Lung (tissue), 12 donors: ENCODE results near the gene HIRIP3. TPM values are rescaled to one million over a fixed set of nuclear protein-coding genes. Genes with fewer than 3 reads are reported as not detected.

Source experiments
- ATAC-seq: fragments of 200-7000 bp; cut with Tn5 transposase; one replicate; pipeline ENCODE4 v1.9.1; 2020; ENCODE audit warnings: moderate number of reproducible peaks; ENCODE audit not compliant: insufficient read depth, low FRiP score
- DNase-seq, 3 donors: peaks; one replicate each; pipeline ENCODE4 v3.0.0-alpha.2; 2013 to 2017
- H3K27ac ChIP-seq, 2 donors: one replicate each; pipeline ENCODE4 v1.5.1; 2013; ENCODE audit warnings: mild to moderate bottlenecking in 2 of 2, moderate library complexity in 2 of 2, control low read depth in 1 of 2, inconsistent platforms in 1 of 2, low read depth in 1 of 2, low read length in 1 of 2
- H3K27me3 ChIP-seq, 3 donors: one replicate each; pipeline ENCODE4 v1.5.1; 2013; ENCODE audit warnings: low read length in 2 of 3; ENCODE audit not compliant: control insufficient read depth in 3 of 3, insufficient read depth in 3 of 3
- H3K36me3 ChIP-seq, 4 donors: one replicate each; pipeline ENCODE4 v1.5.1; 2013; ENCODE audit warnings: low read length in 4 of 4, mild to moderate bottlenecking in 1 of 4, moderate library complexity in 1 of 4; ENCODE audit not compliant: control insufficient read depth in 4 of 4, insufficient read depth in 4 of 4
- H3K4me1 ChIP-seq, 5 donors: one replicate each; pipeline ENCODE4 v1.5.1; 2013; ENCODE audit warnings: low read length in 5 of 5, mild to moderate bottlenecking in 2 of 5, moderate library complexity in 1 of 5; ENCODE audit not compliant: control insufficient read depth in 5 of 5, insufficient read depth in 5 of 5
- H3K4me3 ChIP-seq: one replicate; pipeline ENCODE4 v1.5.1; 2013; ENCODE audit warnings: mild to moderate bottlenecking, control low read depth, moderate library complexity
- H3K9ac ChIP-seq, 2 donors: one replicate each; pipeline ENCODE4 v1.5.1; 2013; ENCODE audit warnings: low read length in 2 of 2, control low read depth in 1 of 2; ENCODE audit not compliant: insufficient read depth in 1 of 2
- H3K9me3 ChIP-seq, 4 donors: one replicate each; pipeline ENCODE4 v1.5.1; 2013; ENCODE audit warnings: low read length in 3 of 4, mild to moderate bottlenecking in 1 of 4, moderate library complexity in 1 of 4; ENCODE audit not compliant: control insufficient read depth in 4 of 4, insufficient read depth in 3 of 4
- CTCF ChIP-seq: IDR thresholded peaks from 2 replicates; pipeline ENCODE4 v1.5.1; 2012; ENCODE audit warnings: mild to moderate bottlenecking; ENCODE audit errors: control extremely low read depth, extremely low read depth
- WGBS, 2 donors: extraction: QIAGEN DNeasy Blood & Tissue Kit; methylation state at CpG; one replicate each; pipeline ENCODE4 v1.1.7; 2013; 5-methylcytosine and 5-hydroxymethylcytosine counted together
- polyA plus RNA-seq, 2 donors: library from polyadenylated mRNA; stranded (reverse); fragments of 200-250 nt; gene quantifications; one replicate each; pipeline ENCODE4 v1.2.1, GENCODE V29; 2013
- total RNA-seq, 2 donors: library from RNA; depleted of rRNA in 1 of 2; stranded (reverse); fragments of >200 nt in 1 of 2; gene quantifications; one replicate each; pipeline ENCODE4 v1.2.1, GENCODE V29; 2014 to 2021
- donor health status: control.
- donor health status: control.
- donor health status: Bipolar disorder and iron deficiency.
- donor health status: healthy.
- donor health status: DM: yes; HTN: yes; CAD: no.

The HIRIP3 gene
- total and polyA plus RNA-seq, 4 donors: 13.1 to 22.7 (median 17.7) TPM

GRCh38 chr16:30025574-30025973 lies 30.2 kb upstream of the HIRIP3 start:
- 68 to 83% methylated on average over 7 of the region's 7 CpGs for WGBS, 2 donors
- peaks cover 0 to 19% (median 0%) of the 10 kb centered on the region in 5 donors for H3K4me1 ChIP-seq
- ATAC-seq (no peak), DNase-seq (no peak)
- no peaks in the 10 kb centered on the region for H3K36me3 ChIP-seq
- H3K9me3 ChIP-seq: no peaks in the 10 kb centered on the region
- H3K9ac ChIP-seq: no peak overlapping the region
- no peak for TF ChIP-seq CTCF
- H3K4me3 ChIP-seq: no peak overlapping the region
- H3K27ac ChIP-seq: no peak overlapping the region
- H3K27me3 ChIP-seq: peaks cover 0 to 25% (median 2%) of the 10 kb centered on the region in 3 donors

GRCh38 chr16:30025156-30025555 lies 29.7 kb upstream of the HIRIP3 start:
- no peak for TF ChIP-seq CTCF
- peaks cover 0 to 24% (median 2%) of the 10 kb centered on the region in 3 donors for H3K27me3 ChIP-seq
- 64 to 76% methylated on average over 20 of the region's 20 CpGs for WGBS, 2 donors

DNA sequence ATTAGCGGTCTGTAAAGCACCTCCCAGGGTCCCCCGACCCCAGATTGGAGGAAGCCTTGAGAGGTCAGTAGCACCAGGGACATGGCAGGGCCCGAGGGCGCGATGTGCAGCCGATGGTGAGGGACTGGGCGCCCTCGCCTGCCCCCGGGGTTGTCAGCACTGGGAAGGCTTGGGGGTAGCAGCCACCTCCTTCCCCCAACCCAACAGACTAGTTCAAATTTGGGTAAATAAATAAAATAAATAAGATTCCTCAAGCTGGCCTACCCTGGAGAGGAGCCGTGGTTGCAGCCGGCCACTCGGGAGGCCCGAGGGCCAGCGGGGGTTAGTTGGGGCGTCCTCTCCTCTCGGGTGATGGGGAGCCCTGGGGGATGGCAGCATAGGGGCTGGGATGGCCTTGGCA lies 29.0 kb upstream of the HIRIP3 start:
- Histone ChIP-seq H3K4me1 (peaks cover 0 to 19% (median 0%) of the 10 kb centered on the region in 5 donors), H3K4me3 (no peak overlapping the region), H3K9me3 (no peaks in the 10 kb centered on the region), H3K27ac (no peak overlapping the region), H3K36me3 (no peaks in the 10 kb centered on the region), H3K9ac (no peak overlapping the region), H3K27me3 (peaks cover 0 to 18% (median 2%) of the 10 kb centered on the region in 3 donors)
- DNase-seq: no peak
- ATAC-seq: no peak
- no peak for TF ChIP-seq CTCF
- 72 to 82% methylated on average over 16 of the region's 16 CpGs for WGBS, 2 donors

More at GRCh38 chr16:30025156-30025555, 29.7 kb upstream of the HIRIP3 start:
- Histone ChIP-seq H3K9ac (no peak overlapping the region), H3K4me3 (no peak overlapping the region), H3K4me1 (peaks cover 0 to 19% (median 0%) of the 10 kb centered on the region in 5 donors), H3K27ac (no peak overlapping the region), H3K9me3 (no peaks in the 10 kb centered on the region), H3K36me3 (no peaks in the 10 kb centered on the region)
- no peak for ATAC-seq
- DNase-seq: no peak

DNA sequence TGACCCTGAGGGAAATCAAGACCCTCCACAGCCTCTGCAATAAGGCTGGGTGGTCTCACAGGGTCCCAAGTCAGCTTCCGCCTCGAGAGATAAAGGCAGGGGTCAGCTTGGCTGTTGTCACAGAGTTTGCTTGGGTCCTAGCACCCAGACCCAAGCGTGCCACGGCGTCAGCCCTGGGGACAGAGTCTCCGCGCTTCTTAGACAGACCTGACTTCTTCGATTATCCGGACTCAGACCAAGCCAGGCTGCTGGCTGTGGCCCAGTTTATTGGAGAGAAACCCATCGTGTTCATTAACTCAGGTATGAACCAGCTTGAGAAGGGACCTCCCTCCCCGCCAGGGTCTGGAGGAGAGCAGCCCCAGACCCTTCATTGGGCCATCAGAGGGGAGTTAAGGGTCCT lies 28.2 kb upstream of the HIRIP3 start:
- Histone ChIP-seq H3K27me3 (peaks cover 0 to 16% (median 2%) of the 10 kb centered on the region in 3 donors), H3K9ac (no peak overlapping the region), H3K4me3 (no peak overlapping the region), H3K9me3 (no peaks in the 10 kb centered on the region), H3K4me1 (peaks cover 0 to 16% (median 0%) of the 10 kb centered on the region in 5 donors), H3K27ac (no peak overlapping the region), H3K36me3 (no peaks in the 10 kb centered on the region)
- WGBS, 2 donors: 80 to 85% methylated on average over 11 of the region's 11 CpGs
- ATAC-seq (no peak), DNase-seq (no peak)
- TF ChIP-seq CTCF: no peak
